HPDE6-E6E7 (cell line): ENCODE data around the gene RAB5IF.
"Not testable (repeated sequence)": the region's sequence is repeated elsewhere in the genome, so short reads cannot be mapped to it uniquely, and the experiment has no call there.

Source experiments
- DNase-seq: peaks from one replicate; pipeline ENCODE4 v3.0.0; 2011; ENCODE audit warnings: missing footprints; ENCODE audit errors: extremely low spot score

The RAB5IF gene

DNA sequence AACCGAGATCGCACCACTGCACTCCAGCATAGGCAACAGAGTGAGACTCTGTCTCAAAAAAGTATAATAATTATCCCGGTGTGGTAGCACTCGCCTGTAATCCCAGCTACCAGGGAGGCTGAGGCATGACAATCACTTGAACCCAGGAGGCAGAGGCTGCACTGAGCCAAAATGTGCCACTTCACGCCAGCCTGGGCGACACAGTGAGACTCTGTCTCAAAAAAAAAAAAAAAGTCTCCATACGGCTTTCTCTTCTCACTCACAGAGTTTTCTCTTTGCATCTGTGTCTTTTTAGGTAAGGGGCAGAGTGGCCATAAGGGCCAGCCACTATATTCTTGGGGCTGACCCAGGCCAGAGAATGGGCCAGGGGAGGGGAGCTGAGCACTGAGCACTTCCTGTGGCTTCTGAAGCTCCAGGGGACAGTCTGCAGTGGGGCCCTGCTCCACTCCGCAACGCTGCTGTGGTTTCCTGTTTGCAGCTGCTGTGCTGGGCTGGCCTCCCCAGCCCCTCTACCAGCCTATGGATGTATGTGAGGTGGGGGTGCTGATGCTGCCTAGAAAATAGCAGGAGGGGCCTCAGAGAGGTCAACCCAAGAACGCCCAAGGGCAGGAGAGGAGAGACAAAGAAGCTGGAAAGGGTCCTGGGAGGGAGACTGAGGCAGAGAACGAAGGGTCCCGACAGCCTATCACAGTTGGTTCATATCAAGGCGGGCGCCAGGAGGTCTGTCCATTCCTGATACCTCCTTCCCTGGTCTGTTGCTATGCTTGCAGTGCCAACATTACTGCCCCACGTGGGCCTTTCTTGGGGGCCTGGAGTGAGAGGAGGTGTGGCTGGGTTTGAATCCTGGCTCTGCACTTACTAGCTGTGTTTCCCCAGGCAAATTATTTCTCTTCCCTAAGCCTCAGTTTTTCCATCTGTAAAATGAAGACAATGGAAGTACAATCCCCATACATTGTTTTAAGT lies 24.4 kb downstream of the RAB5IF start:
- DNase-seq, result no peak

DNA sequence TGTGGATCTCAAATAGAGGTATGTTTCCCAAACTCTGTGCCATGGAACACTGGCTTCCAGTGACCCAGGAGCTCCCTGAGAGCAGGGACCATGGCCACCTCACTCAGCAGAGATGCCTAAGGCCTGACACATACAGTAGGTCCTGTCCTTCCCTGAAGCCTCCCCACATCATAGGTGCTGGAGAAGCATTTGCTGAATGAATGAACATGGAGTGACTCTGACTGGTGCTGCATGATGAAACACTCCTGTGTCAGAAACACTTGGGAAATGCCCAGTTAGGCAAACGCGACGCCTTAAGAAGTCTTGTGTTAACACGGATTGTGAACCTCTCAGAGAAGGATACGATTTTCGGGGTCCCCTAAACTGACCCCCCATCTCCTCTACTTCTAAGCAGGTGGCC lies 26.1 kb downstream of the RAB5IF start:
- DNase-seq, result no peak

GRCh38 chr20:36632147-36632486 lies 26.5 kb downstream of the RAB5IF start:
- no peak for DNase-seq

DNA sequence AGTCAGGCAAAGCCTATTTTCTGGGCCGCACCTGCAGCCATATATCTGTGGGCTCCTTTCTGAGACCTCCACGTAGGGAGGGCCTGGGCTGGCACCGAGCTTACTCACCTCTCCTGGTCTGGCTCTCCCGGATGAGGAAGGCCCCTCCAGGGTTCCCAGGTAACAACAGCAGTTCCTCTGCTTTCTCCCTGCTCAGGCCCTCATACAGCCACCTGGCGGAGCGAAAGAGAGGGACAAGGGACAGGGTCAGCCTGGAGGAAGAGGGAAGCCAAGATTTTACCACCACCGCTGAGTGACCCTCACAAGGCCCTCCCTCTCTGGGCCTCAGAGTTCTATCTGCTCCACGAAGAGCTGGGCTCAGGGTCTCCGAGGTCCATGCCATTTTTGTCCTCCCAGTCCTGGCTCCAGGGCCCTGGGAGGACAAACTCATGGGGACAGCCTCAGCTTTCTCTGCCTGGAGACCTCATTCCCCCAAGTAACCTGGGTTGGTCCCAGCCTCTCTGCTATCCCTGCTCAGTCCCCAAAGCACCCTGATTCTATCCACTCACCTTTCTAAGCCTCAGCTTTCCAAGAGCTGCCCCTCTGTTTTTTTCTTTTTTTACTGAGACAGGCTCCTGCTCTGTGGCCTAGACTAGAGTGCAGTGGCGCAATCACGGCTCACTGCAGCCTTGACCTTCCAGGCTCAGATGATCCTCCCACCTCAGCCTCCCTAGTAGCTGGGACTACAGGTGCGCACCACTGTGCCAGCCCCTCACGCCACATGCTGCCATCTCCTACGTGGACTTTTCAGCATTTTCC lies 27.1 kb downstream of the RAB5IF start:
- no peak for DNase-seq

- DNase-seq, result no peak
Observed at GRCh38 chr20:36633285-36633772, 27.8 kb downstream of the RAB5IF start.

GRCh38 chr20:36634342-36634741 lies 28.8 kb downstream of the RAB5IF start:
- DNase-seq, result no peak

DNA sequence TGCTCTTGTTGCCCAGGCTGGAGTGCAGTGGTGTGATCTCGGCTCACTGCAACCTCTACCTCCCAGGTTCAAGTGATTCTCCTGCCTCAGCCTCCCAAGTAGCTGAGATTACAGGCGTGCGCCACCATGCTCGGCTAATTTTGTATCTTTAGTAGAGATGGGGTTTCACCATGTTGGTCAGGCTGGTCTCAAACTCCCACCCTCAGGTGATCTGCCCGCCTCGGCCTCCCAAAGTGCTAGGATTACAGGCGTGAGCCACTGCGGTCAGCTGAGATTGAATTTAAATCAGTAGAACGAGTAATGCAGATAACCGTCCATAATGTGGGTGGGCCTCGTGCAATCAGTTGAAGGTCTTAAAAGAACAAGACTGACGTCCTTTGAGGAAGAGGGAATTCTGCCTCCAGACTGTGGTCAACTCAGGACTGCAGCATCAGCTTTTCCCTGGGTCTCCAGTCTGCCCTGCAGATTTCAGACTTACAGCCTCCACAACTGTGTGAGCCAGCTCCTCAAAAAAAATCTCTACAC lies 33.4 kb downstream of the RAB5IF start:
- not testable (repeated sequence) for DNase-seq

GRCh38 chr20:36641506-36641843 lies 35.9 kb downstream of the RAB5IF start:
- no peak for DNase-seq

GRCh38 chr20:36642136-36642535 lies 36.6 kb downstream of the RAB5IF start:
- no peak for DNase-seq

DNA sequence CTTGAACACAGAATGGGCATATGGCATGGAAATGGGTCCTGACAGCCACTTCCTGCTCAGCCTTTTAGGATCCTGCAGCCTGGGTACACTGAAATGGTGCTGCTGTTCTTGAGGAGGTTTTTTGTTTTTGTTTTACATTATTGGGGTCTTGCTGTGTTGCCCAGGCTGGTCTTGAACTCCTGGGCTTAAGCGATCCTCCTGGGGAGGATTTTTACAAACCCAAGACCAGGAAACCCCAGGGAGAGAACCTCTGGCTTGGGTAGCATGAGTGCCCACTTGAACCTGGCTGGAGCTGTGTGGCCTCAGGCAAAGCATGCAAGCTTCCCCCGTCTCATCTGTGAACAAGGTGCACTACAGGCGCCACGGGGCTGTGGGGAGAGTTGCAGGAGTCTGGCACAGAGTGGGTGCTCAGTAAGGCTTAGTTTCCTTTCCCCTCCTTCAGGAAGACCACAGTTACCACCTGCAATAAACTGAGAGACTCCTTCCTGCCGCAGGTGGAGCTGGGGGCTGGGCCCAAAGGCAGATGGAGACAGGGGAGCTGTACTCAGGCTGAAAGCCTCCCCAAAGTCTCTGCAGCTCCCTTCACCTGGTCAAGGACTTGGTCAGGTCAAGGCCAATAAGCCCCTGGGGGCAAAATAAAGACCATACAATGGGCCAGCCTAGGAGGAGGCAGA lies 38.6 kb downstream of the RAB5IF start:
- no peak for DNase-seq

DNA sequence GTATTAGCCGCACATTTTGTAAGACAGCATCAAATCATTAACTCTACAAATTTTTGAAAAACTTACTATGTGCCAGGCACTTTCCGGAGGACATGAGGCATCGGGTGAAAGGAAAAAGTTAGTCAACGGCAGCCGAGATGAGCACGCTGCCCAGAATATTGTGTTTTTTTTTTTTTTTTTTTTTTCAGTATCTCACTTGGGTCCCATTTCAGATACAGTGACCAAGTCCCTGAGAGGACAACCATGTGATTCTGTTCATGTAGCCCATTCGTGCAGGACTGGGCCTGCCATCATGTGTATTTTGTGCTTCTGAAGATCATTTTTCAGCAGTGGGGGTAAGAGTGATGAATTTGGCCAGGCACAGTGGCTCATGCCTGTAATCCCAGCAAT lies 39.1 kb downstream of the RAB5IF start:
- DNase-seq, result no peak

- DNase-seq, result no peak
Observed at GRCh38 chr20:36645353-36645752, 39.8 kb downstream of the RAB5IF start.

DNA sequence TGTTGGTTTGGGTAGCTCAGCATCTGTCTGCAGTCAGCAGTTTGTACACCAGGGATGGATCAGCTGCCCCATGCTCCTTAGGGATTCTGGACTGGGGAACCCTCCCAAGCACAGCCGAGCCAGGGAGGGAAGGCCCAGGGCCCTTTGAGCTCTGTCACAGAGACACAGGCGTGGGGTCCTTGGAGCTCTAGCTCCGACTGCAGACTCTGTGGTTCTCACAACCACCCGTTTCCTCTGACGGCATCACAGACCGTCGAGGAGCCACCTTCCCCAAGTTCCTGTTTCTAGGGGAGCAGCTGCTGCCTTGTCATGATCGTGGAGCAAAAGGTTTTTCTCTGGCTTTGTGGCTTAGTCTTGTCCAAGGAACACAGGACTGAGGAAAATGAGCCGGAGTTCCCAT lies 40.4 kb downstream of the RAB5IF start, which contains the start of gene SLA2:
TSS of gene SLA2 (minus strand) at position 199 of the 400 bp plus-strand sequence. CDS start 4,861 bp downstream, outside the sequence.
- DNase-seq, result no peak

DNA sequence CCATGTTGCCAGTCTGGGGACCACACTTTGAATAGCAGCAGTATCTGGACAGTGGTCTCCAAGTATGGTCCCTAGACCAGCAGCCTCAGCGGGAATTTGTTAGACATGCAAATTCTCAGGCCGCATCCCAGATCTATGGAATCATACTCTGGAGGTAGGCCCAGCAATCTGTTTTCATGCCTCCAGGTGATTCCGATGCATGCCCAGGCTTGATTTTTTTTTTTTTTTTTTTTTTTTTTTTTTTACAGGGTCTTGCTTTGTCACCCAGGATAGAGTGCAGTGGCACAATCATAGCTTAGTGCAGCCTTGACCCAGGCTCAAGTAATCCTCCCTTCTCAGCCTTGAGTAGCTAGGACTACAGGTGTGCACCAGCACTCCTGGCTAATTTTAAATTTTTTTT lies 41.1 kb downstream of the RAB5IF start:
- no peak for DNase-seq

- no peak for DNase-seq
Observed at GRCh38 chr20:36647196-36648121, 41.9 kb downstream of the RAB5IF start.

GRCh38 chr20:36653456-36653855 lies 47.9 kb downstream of the RAB5IF start:
- no peak for DNase-seq

DNA sequence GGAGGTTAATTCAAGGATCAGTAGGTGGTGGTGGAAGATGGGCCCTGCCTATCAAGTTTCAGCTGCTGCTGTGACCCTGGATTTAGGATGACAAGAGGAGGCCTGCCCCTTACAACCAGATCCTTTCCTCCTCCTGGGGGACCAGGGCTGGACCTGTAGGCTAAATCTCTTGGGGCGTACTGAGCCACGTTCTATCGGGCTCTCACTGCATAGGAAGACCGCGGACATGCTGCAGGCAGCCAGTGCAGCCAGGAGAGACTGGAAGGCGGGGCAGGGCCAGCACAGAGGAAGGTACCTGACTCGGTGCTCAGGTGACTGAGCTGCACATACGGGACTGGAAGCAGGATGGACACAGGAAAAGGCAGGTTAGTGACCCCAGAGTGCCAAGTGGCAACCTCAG lies 48.9 kb downstream of the RAB5IF start:
- no peak for DNase-seq

DNA sequence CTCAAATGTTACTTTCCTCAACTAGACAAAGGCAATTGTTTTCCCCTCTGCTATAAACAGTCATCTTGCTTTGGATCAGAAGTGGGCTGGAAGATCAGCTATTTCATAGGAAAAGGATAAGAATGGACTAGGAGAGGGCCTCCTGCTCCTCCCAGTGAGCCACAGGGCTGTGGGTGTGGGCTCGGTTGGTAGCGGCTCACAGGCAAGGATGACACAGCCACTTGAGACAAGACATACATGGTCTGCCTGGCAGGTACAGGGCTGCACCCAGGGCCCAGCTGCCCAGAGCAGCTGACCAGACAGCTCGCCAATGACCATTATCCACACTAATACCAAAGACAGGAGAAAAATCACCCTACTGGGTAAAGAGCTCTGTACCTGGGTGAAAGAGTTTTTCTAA lies 49.4 kb downstream of the RAB5IF start:
- DNase-seq, result no peak

GRCh38 chr20:36656733-36657132 lies 51.2 kb downstream of the RAB5IF start:
- DNase-seq, result no peak

DNA sequence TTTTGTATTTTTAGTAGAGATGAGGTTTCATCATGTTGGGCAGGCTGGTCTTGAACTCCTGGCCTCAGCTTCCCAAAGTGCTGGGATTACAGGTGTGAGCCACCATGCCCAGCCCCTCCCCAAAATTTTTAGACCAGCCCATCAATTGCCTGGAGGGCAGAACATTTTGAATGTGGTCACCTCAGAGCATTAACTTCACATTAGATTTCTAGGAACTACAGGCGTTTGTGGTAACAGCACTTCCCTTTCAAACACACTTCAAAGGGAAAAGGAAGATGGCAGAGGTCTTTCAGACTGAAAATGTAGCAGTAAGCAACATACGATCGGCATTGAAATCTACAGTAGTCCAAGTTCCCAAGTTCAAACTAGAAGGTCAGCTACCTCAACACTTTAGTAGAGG lies 52.7 kb downstream of the RAB5IF start:
- no peak for DNase-seq
